PC-9 (cell line): ENCODE results near the gene GCH1. TPM values are rescaled to one million over a fixed set of nuclear protein-coding genes. Genes with fewer than 3 reads are reported as not detected.
A peak's percentile ranks its signal among the peaks of the same experiment; 100 is the strongest.

Experiments
- Bru-seq: library from RNA; stranded (reverse); fragments of 400-500 nt; gene quantifications from one replicate; lab custom pipeline; 2021; lab: Mats Ljungman, UMichigan
- BruChase-seq, 2 experiments: library from RNA; stranded (reverse); fragments of 400-500 nt; gene quantifications; one replicate each; lab custom pipeline; 2021; lab: Mats Ljungman, UMichigan
- BruUV-seq: library from RNA; stranded (reverse); fragments of 400-500 nt; replicated peaks from 2 replicates; lab custom pipeline; 2021; lab: Mats Ljungman, UMichigan
- CTCF ChIA-PET: fragments of 300-600 bp; sonication (Branson Sonifier 250); formaldehyde crosslinking; loops from one replicate; lab custom pipeline; 2022; ENCODE audit warnings: antibody characterized with exemption; lab: Charles Lee
- POLR2A ChIA-PET: fragments of 300-600 bp; sonication (Branson Sonifier 250); formaldehyde crosslinking; loops from one replicate; lab custom pipeline; 2022; ENCODE audit warnings: antibody characterized with exemption; ENCODE audit not compliant: unreplicated experiment; lab: Charles Lee
- DNase-seq, 2 experiments: peaks; one replicate each; pipeline versions ENCODE4 v3.0.0 to v3.0.0-alpha.2; 2015 to 2022; ENCODE audit warnings: mixed read lengths in 1 of 2
- H2AFZ ChIP-seq: fragments of 200-600 bp; sonication (generic); 2 replicates; pipeline ENCODE4 v1.8.1; 2017; ENCODE audit warnings: antibody characterized with exemption
- H3F3A ChIP-seq: fragments of 200-600 bp; sonication (generic); 2 replicates; pipeline ENCODE4 v1.8.1; 2017; ENCODE audit warnings: antibody characterized with exemption, mild to moderate bottlenecking, low read depth; ENCODE audit not compliant: insufficient read depth
- H3K27ac ChIP-seq: fragments of 200-600 bp; sonication (generic); 2 replicates; pipeline ENCODE4 v1.6.1; 2016; ENCODE audit warnings: mixed run types
- H3K27me3 ChIP-seq: fragments of 200-600 bp; sonication (generic); 2 replicates; pipeline ENCODE4 v1.6.1; 2016; ENCODE audit warnings: low read depth, mixed run types; ENCODE audit not compliant: insufficient read depth
- H3K36me3 ChIP-seq: fragments of 200-600 bp; sonication (generic); 2 replicates; pipeline ENCODE4 v1.6.1; 2016; ENCODE audit warnings: low read depth, mixed run types
- H3K4me1 ChIP-seq: fragments of 200-600 bp; sonication (generic); replicated peaks from 2 replicates; pipeline ENCODE4 v1.6.1; 2016; ENCODE audit warnings: mixed run types; ENCODE audit not compliant: insufficient read depth
- H3K4me2 ChIP-seq: fragments of 200-600 bp; sonication (generic); 2 replicates; pipeline ENCODE4 v1.6.1; 2017; ENCODE audit warnings: mixed run types
- H3K4me3 ChIP-seq: fragments of 200-600 bp; sonication (generic); 2 replicates; pipeline ENCODE4 v1.6.1; 2016; ENCODE audit warnings: mixed run types
- H3K79me2 ChIP-seq: fragments of 200-600 bp; sonication (generic); 2 replicates; pipeline ENCODE4 v1.6.1; 2017; ENCODE audit warnings: low read depth, mixed run types
- H3K9me2 ChIP-seq: fragments of 200-600 bp; sonication (generic); 2 replicates; pipeline ENCODE4 v1.8.1; 2017; ENCODE audit warnings: mild to moderate bottlenecking; ENCODE audit not compliant: insufficient read depth
- H3K9me3 ChIP-seq: fragments of 200-600 bp; sonication (generic); 2 replicates; pipeline ENCODE4 v1.8.1; 2016; ENCODE audit warnings: low read depth; ENCODE audit not compliant: insufficient read depth
- H4K20me1 ChIP-seq: fragments of 200-600 bp; sonication (generic); 2 replicates; pipeline ENCODE4 v1.8.1; 2017; ENCODE audit not compliant: insufficient read depth
- CTCF ChIP-seq: fragments of 200-600 bp; sonication (generic); conservative IDR thresholded peaks from 2 replicates; pipeline ENCODE4 v1.6.1; 2017; ENCODE audit warnings: mixed run types, antibody characterized with exemption, mild to moderate bottlenecking, moderate library complexity
- EZH2 ChIP-seq: fragments of 200-600 bp; sonication (generic); IDR thresholded peaks from 2 replicates; pipeline ENCODE4 v1.8.0; 2017; ENCODE audit warnings: antibody characterized with exemption, low read depth
- intact Hi-C: fragments of 100-400 bp; cut with micrococcal nuclease; formaldehyde crosslinking; loops from one replicate; pipeline ENCODE4 v1.10.0; 2022; ENCODE audit not compliant: unreplicated experiment
- long read RNA-seq: library from polyadenylated mRNA; stranded (forward); transcript quantifications from one replicate; pipeline ENCODE4 v2.0.0, GENCODE V29; 2022
- total RNA-seq: library from RNA; stranded (reverse); gene quantifications from 2 replicates; pipeline ENCODE4 v1.2.3, GENCODE V29; 2021

The GCH1 gene
- 4.1 and 5.1 TPM in 2 replicates for total RNA-seq
- Bru-seq, nascent RNA, result percentile 55 among the genes with signal in this experiment
- percentile 53 among the genes with signal in this experiment for BruChase-seq, experiment 1, labeled RNA remaining after a 2-hour chase
- BruChase-seq, experiment 2, labeled RNA remaining after a 6-hour chase, result percentile 61 among the genes with signal in this experiment
- long read RNA-seq, transcript GCH1-207 (6 exons, 2,923 nt), result major isoform, 6 of 7 reads
- long read RNA-seq, partial matches to known transcripts, result 0 of 7 reads
- long read RNA-seq, other reads (novel, unspliced or antisense), result 1 of 7 reads

- TF ChIP-seq EZH2, result no peak
- peak; percentile 65 for TF ChIP-seq CTCF
- CTCF ChIA-PET, result interaction anchor here (0.6 kb wide), 2 partner anchors 129 to 284 kb away, joined by 3 read pairs; no protein-coding TSS in a partner anchor
- Histone ChIP-seq H3K4me3 (peak within 1 kb of the TSS; percentile 81), H3K27me3 (no peaks in the 10 kb centered on the region), H3K4me1 (peaks cover 9% of the 10 kb centered on the region), H3K4me2 (peak within 1 kb of the TSS; percentile 84), H3K36me3 (no peaks in the 10 kb centered on the region), H2AFZ (peak within 1 kb of the TSS; percentile 94), H3F3A (peaks cover 12% of the 10 kb centered on the region; the same call in 1 of the 2 replicates), H3K27ac (peak within 1 kb of the TSS; percentile 25), H4K20me1 (no peaks in the 10 kb centered on the region), H3K9me2 (no peaks in the 10 kb centered on the region), H3K79me2 (no peaks in the 10 kb centered on the region), H3K9me3 (no peaks in the 10 kb centered on the region)
- BruUV-seq, result TSS peak; percentile 46
- DNase-seq, result peak; percentile 64 to 82
- intact Hi-C loops, result loop anchor here (1.0 to 5.0 kb wide), 3 partner anchors 85 to 337 kb away; no protein-coding TSS in a partner anchor
- POLR2A ChIA-PET, result interaction anchor here (0.5 to 0.6 kb wide), 6 partner anchors 71 to 482 kb away, joined by 3 to 31 read pairs (median 6); no protein-coding TSS in a partner anchor
Measured at GRCh38 chr14:54902521-54903420, at the start of gene GCH1. TSS of gene GCH1 (minus strand) at chr14:54902826. CDS start at chr14:54902663, 163 bp downstream.

- H3K27ac ChIP-seq, result no peak overlapping the region
- H4K20me1 ChIP-seq, result no peaks in the 10 kb centered on the region
- intact Hi-C loops, result no loop called here
- no peaks in the 10 kb centered on the region for H3K9me2 ChIP-seq
- no peaks in the 10 kb centered on the region for H3K9me3 ChIP-seq
- H3K4me2 ChIP-seq, result no peak overlapping the region
- no peaks in the 10 kb centered on the region for H3K27me3 ChIP-seq
- TF ChIP-seq EZH2 (no peak), CTCF (no peak)
- no peaks in the 10 kb centered on the region for H3K4me1 ChIP-seq
- no peaks in the 10 kb centered on the region for H3K79me2 ChIP-seq
- no peak overlapping the region for H3K4me3 ChIP-seq
- no peaks in the 10 kb centered on the region; the same call in 1 of the 2 replicates for H3F3A ChIP-seq
- no peak overlapping the region for H2AFZ ChIP-seq
- H3K36me3 ChIP-seq, result no peaks in the 10 kb centered on the region
- ChIA-PET CTCF (no interaction called here), POLR2A (no interaction called here)
- no TSS peak for BruUV-seq
- DNase-seq, result no peak
Measured at GRCh38 chr14:54947230-54947629, 44.6 kb upstream of the GCH1 start.

- ChIA-PET CTCF (no interaction called here), POLR2A (no interaction called here)
- Histone ChIP-seq H4K20me1 (no peaks in the 10 kb centered on the region), H3K4me3 (no peak overlapping the region), H2AFZ (no peak overlapping the region), H3K27me3 (no peaks in the 10 kb centered on the region), H3K27ac (no peak overlapping the region), H3K9me3 (no peaks in the 10 kb centered on the region), H3K9me2 (no peaks in the 10 kb centered on the region), H3K4me2 (no peak overlapping the region), H3K36me3 (no peaks in the 10 kb centered on the region), H3K4me1 (no peaks in the 10 kb centered on the region), H3K79me2 (no peaks in the 10 kb centered on the region), H3F3A (no peaks in the 10 kb centered on the region; the same call in 1 of the 2 replicates)
- no peak for DNase-seq
- intact Hi-C loops, result no loop called here
- BruUV-seq, result no TSS peak
- no peak for TF ChIP-seq EZH2
- no peak for TF ChIP-seq CTCF
Measured at GRCh38 chr14:54946500-54946899, 43.9 kb upstream of the GCH1 start.
